Measurements from ENCODE around the gene NBAS.

NBAS gene

GRCh38 chr2:15560988-15561573, at the start of gene NBAS:
TSS of gene NBAS (minus strand) at chr2:15561334. CDS start at chr2:15561304, 30 bp downstream.
- peak; percentile 83 for DNase-seq

DNA sequence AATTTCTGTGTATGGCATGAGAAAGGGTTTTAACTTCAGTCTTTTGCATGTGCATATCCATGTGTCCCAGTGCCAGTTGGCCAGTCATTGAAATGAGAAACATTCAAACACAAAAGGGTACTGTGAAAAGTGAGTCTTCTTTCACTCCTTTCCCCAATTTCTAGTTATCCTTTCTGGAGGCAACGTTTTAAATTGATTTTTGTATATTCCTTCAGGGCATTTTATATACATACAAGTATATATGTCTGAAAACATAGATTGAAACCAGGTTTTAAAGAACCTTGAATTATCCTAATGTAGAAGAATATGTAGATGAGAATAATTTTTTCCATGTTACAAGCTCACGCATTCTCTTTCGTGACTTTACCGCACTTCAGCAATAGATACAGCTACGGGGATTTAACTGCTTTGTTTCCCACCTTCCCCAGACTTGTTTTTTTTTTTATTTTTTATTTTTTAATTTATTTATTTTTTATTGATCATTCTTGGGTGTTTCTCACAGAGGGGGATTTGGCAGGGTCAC, 49.4 kb upstream of the NBAS start:
- DNase-seq: no peak

GRCh38 chr2:15609341-15610042, 48.4 kb upstream of the NBAS start:
- no peak for DNase-seq

DNA sequence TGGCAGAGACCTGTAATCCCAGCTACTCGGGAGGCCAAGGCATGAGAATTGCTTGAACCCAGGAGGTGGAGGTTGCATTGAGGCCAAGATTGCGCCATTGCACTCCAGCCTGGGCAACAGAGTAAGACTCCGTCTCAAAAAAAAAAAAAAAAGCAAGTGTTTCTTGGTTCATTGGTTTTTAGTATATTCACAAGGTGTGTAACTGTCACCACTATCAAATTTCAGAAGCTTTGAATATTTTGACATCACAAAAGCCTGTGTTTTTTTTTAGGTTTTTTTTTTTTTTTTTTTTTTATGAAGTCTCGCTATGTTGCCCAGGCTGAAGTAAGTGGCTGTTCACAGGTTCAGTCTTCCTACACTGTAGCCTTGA, 47.2 kb upstream of the NBAS start:
- no peak for DNase-seq

- DNase-seq: no peak
These were observed 46.7 kb upstream of the NBAS start for GRCh38 chr2:15607709-15608391.

DNA sequence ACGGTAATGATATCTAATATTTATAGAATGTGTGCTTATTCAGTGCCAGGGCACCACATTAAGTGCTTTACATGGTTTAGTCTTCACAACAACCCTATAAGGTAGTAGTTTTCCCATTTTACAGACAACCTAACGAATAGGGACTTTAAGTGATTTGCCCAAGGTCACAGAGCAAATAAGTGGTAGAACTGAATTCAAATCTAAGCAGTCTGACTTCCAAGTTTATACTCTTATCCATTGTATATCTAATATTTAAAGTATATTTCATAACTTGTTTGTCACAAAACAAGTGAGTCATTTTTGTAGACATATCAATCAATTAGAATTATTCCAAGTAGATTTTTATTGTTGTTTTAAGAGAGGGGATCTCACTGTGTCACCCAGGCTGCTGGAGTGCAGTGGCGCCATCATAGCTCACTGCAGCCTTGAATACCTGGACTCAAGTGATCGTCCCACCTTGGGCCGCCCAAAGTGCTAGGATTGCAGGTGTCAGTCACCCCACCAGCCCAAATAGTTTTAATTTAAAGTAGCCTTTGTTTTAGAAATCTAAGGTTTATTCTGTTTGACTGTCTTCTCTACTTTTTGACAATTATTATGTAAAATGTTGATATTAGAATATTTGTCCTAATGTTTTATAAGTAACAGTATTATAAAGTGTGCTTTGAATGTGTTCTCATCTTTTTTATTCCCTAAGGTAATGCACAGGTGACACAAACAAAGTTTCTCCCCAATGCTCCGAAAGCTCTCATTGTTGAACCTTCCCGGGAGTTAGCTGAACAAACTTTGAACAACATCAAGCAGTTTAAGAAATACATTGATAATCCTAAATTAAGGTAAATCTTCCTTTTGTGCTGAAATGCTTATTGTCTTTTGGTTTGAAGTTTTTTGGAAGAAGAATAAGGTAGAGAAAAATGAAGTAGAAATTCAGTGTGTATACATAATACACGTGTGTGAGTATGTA, 45.6 kb upstream of the NBAS start:
- no peak for DNase-seq

GRCh38 chr2:15605721-15606120, 44.6 kb upstream of the NBAS start:
- DNase-seq: no peak

DNA sequence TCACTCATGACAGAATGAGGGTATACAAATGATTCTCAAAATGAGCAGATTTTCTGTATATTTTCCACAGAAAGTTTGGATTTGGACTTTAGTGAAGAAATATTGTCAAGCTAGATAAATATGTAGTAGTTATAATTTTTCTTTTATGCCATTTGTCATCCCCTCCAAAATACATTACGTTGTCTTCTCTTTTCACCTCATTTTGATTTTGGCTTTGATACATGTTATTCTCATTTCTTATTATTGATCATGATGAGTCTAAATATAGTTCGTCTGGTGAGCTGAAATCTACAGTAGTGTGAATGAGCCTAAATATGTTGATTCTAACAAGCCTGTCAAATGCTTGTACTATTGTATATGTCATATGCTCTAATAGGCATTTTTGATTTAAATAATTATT, 42.8 kb upstream of the NBAS start:
- no peak for DNase-seq

GRCh38 chr2:15603044-15603765, 42.1 kb upstream of the NBAS start:
- no peak for DNase-seq

DNA sequence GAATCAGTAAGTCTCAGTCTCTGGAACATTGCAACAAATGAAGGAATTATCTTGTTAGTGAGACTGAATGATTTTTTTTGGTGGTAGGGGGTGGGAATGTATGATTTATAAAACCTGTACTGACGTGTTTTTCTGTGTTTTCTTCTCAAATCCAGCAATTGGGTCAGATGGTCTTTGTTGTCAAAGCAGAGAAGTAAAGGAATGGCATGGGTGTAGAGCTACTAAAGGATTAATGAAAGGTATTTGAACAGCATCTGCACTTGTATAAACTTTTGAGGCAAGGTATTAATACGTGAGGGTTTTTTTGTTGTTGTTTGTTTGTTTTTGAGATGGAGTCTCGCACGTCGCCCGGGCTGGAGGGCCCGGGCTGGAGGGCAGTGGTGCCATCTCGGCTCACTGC, 41.3 kb upstream of the NBAS start:
- DNase-seq: no peak

- no peak for DNase-seq
These were observed 40.5 kb upstream of the NBAS start for GRCh38 chr2:15601681-15602080.

GRCh38 chr2:15599994-15600393, 38.9 kb upstream of the NBAS start:
- DNase-seq: no peak

DNA sequence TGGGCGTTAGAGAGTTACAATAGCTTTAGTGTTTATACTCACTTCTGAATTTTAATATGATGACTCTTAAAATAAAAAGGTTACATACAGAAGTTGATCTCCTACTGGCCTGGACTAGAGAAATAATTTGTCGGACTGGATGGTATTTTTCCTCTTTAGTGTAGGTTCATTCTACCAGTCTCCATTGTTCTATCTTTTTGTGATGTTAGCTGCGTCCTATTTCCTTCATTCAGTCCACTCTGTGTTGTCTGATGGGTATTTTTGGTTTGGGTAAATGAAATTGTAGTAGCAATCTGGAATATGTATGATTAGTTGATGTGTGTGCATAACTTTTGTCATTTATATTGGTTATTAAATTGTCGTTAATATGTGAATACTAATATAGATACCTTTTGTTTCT, 35.8 kb upstream of the NBAS start:
- no peak for DNase-seq

- DNase-seq: no peak
These were observed 35.2 kb upstream of the NBAS start for GRCh38 chr2:15596350-15596749.

- no peak for DNase-seq
These were observed 34.8 kb upstream of the NBAS start for GRCh38 chr2:15595936-15596335.

GRCh38 chr2:15595342-15595905, 34.3 kb upstream of the NBAS start:
- no peak for DNase-seq

- peak; percentile 3 for DNase-seq
These were observed 33.4 kb upstream of the NBAS start for GRCh38 chr2:15594291-15595256.

- no peak for DNase-seq
These were observed 32.2 kb upstream of the NBAS start for GRCh38 chr2:15593327-15593705.

- peak; percentile 74 for DNase-seq
These were observed 30.7 kb upstream of the NBAS start, which contains the start of gene DDX1 for GRCh38 chr2:15591692-15592463. TSS of gene DDX1 (plus strand) at chr2:15591868. CDS start at chr2:15591934, 66 bp downstream.

DNA sequence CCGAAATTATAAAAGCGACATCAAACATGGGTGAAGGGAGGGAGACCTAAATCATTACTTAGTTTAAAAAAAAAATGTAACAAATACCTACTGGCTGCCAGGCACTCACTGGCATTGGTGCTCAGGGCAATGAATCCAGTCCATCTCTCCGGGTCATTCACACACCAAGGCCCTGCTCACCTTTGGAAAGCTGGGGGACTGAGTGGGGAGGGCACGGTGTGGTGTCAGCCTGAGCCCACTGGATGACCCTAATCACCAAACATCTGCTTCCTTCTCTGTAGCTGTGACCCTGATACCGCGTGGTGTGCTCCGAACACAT, 30.2 kb upstream of the NBAS start:
- no peak for DNase-seq
